ENCODE data around the gene KCNK13.

KCNK13 gene

DNA sequence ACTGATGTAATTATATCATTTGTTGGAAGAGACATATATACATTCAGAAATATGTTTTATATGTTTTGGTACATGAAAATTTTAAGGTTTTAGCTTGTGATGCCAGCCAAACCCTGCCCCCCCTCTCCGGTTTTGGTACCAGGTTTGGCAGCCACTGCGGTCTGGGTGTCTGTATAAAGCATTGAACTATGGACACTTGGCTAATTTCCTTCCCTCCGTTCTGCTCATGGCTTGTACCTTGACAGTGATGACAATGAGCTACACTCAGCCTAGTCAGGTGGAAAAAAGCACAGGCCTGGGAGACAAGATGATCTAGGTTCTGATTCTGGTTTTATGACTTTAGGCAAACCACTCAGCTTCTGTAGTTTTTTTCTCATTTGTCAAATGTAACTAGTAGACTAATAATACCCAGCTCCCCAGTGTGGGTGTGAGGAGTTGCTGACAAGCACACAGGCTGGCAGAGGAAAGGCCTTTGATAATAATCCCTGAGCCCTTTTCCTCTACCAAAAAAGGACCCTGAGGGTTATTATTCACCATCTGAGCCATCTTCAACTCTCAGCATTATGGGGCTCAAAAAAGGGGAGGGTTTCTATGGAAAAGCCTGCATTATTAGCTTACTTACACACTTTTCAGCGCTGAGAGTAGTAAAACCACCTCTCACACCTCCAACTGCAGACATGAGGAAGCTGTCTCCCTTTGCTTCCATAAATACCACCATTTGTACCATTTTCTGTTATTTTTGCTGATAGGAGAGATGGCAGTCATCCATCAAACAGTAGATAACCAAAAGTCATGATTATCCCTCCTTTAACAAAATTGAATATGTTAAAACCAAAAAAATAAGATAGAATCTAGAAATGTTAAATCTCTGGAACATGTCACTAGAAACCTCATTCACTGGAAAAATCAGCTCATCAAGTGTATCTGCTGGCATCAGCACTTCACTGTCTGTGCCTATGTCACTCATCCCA lies 118.3 kb downstream of the KCNK13 start (continued):
- TF ChIP-seq ZNF654 (tag by site-specific recombination; IDR thresholded peaks at IDR 0.05; ENCODE audit: low read depth): no peak

DNA sequence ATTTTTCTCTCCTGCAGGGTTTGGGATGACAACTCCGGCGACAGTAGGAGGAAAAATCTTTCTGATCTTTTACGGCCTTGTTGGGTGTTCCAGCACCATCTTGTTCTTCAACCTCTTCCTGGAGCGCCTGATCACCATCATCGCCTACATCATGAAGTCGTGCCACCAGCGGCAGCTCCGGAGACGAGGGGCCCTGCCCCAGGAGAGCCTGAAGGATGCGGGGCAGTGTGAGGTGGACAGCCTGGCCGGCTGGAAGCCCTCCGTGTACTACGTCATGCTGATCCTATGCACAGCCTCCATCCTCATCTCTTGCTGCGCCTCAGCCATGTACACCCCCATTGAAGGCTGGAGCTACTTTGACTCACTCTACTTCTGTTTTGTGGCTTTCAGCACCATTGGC lies 122.3 kb downstream of the KCNK13 start:
- Histone ChIP-seq H3K27ac (ENCODE audit: extremely low read depth, low read depth, low read length) (no peak overlapping the region), H3K4me3 (ENCODE audit: low read depth, low read length) (no peak overlapping the region), H3K36me3 (ENCODE audit: control insufficient read depth in 2 of 2, insufficient read depth in 1 of 2, low read length in 2 of 2) (no peaks in the 10 kb centered on the region), H3K4me1 (ENCODE audit: control insufficient read depth, insufficient read depth, low read length) (no peaks in the 10 kb centered on the region), H3K9me3 (ENCODE audit: control insufficient read depth, insufficient read depth, low read depth, low read length) (no peaks in the 10 kb centered on the region)
- ChIA-PET CTCF (no interaction called here), POLR2A (no interaction called here)
- no peak for TF ChIP-seq ZNF624 (tag by site-specific recombination; IDR thresholded peaks at IDR 0.05)
- no peak for TF ChIP-seq ZNF433 (tag by site-specific recombination; IDR thresholded peaks at IDR 0.05; ENCODE audit: low read depth)
- no peak for TF ChIP-seq ZNF354C (tag by site-specific recombination; IDR thresholded peaks at IDR 0.05; ENCODE audit: borderline replicate concordance, low read depth)
- TF ChIP-seq ZFHX2 (tag by site-specific recombination; conservative IDR thresholded peaks at IDR 0.05): no peak
- TF ChIP-seq, protein P1, sequence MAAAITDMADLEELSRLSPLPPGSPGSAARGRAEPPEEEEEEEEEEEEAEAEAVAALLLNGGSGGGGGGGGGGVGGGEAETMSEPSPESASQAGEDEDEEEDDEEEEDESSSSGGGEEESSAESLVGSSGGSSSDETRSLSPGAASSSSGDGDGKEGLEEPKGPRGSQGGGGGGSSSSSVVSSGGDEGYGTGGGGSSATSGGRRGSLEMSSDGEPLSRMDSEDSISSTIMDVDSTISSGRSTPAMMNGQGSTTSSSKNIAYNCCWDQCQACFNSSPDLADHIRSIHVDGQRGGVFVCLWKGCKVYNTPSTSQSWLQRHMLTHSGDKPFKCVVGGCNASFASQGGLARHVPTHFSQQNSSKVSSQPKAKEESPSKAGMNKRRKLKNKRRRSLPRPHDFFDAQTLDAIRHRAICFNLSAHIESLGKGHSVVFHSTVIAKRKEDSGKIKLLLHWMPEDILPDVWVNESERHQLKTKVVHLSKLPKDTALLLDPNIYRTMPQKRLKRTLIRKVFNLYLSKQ (tag by site-specific recombination; IDR thresholded peaks at IDR 0.05; ENCODE audit: borderline replicate concordance): no peak
- TF ChIP-seq ZNF211 (tag by site-specific recombination; IDR thresholded peaks at IDR 0.05; ENCODE audit: low read depth): no peak

DNA sequence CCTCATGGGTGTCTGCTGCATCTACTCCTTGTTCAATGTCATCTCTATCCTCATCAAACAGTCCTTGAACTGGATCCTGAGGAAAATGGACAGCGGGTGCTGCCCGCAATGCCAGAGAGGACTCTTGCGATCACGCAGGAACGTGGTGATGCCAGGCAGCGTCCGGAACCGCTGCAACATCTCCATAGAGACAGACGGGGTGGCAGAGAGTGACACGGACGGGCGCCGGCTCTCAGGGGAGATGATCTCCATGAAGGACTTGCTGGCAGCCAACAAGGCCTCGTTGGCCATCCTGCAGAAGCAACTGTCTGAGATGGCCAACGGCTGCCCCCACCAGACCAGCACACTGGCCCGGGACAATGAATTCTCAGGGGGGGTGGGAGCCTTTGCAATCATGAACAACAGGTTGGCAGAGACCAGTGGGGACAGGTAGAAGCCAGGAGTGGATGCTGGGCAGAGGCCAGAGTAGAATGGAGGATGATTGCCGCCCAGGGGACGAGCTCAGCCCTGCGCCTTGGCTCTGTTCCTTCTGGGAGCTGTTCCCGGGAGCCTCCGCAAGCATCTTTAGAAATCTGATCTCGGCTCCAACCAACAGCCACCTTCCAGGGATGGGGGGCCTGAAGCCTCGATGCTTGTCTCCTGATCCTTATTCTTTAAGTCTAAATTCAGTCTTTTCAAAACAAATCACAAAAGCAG lies 122.9 kb downstream of the KCNK13 start:
- TF ChIP-seq FEZF1 (tag by site-specific recombination; IDR thresholded peaks at IDR 0.05) (no peak), ZNF777 (tag by site-specific recombination; IDR thresholded peaks at IDR 0.05; ENCODE audit: borderline replicate concordance) (no peak), ZNF302 (tag by site-specific recombination; IDR thresholded peaks at IDR 0.05; ENCODE audit: low read depth) (no peak), ZNF843 (tag by site-specific recombination; IDR thresholded peaks at IDR 0.05) (no peak), KLF8 (tag by site-specific recombination; IDR thresholded peaks at IDR 0.05) (no peak), SALL2 (tag by site-specific recombination; IDR thresholded peaks at IDR 0.05; ENCODE audit: borderline replicate concordance) (no peak), ZNF140 (tag by site-specific recombination; IDR thresholded peaks at IDR 0.05) (no peak), ZNF76 (tag by site-specific recombination; IDR thresholded peaks at IDR 0.05; ENCODE audit: borderline replicate concordance, low read depth) (no peak), ZNF747 (tag by site-specific recombination; IDR thresholded peaks at IDR 0.05) (no peak)
- TF ChIP-seq, protein P2, sequence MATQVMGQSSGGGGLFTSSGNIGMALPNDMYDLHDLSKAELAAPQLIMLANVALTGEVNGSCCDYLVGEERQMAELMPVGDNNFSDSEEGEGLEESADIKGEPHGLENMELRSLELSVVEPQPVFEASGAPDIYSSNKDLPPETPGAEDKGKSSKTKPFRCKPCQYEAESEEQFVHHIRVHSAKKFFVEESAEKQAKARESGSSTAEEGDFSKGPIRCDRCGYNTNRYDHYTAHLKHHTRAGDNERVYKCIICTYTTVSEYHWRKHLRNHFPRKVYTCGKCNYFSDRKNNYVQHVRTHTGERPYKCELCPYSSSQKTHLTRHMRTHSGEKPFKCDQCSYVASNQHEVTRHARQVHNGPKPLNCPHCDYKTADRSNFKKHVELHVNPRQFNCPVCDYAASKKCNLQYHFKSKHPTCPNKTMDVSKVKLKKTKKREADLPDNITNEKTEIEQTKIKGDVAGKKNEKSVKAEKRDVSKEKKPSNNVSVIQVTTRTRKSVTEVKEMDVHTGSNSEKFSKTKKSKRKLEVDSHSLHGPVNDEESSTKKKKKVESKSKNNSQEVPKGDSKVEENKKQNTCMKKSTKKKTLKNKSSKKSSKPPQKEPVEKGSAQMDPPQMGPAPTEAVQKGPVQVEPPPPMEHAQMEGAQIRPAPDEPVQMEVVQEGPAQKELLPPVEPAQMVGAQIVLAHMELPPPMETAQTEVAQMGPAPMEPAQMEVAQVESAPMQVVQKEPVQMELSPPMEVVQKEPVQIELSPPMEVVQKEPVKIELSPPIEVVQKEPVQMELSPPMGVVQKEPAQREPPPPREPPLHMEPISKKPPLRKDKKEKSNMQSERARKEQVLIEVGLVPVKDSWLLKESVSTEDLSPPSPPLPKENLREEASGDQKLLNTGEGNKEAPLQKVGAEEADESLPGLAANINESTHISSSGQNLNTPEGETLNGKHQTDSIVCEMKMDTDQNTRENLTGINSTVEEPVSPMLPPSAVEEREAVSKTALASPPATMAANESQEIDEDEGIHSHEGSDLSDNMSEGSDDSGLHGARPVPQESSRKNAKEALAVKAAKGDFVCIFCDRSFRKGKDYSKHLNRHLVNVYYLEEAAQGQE (tag by site-specific recombination; IDR thresholded peaks at IDR 0.05): no peak
- ChIA-PET POLR2A (no interaction called here), CTCF (interaction anchor here (0.7 kb wide), 2 partner anchors 58 to 212 kb away, joined by 3 to 4 read pairs; no protein-coding TSS in a partner anchor)
- Histone ChIP-seq H3K4me3 (ENCODE audit: low read depth, low read length) (no peak overlapping the region), H3K9me3 (ENCODE audit: control insufficient read depth, insufficient read depth, low read depth, low read length) (no peaks in the 10 kb centered on the region), H3K36me3 (ENCODE audit: control insufficient read depth in 2 of 2, insufficient read depth in 1 of 2, low read length in 2 of 2) (no peaks in the 10 kb centered on the region), H3K27ac (ENCODE audit: extremely low read depth, low read depth, low read length) (no peak overlapping the region), H3K4me1 (ENCODE audit: control insufficient read depth, insufficient read depth, low read length) (no peaks in the 10 kb centered on the region)

All from HEK293 (cell line).